Fibroblast of gingiva (primary cell): ENCODE results near the gene GBF1.
"Not testable (repeated sequence)": the region's sequence is repeated elsewhere in the genome, so short reads cannot be mapped to it uniquely, and the experiment has no call there.

ENCODE experiments used
- DNase-seq: peaks from one replicate; pipeline ENCODE4 v3.0.0-alpha.2; 2011; ENCODE audit warnings: low read depth

GBF1 gene

DNA sequence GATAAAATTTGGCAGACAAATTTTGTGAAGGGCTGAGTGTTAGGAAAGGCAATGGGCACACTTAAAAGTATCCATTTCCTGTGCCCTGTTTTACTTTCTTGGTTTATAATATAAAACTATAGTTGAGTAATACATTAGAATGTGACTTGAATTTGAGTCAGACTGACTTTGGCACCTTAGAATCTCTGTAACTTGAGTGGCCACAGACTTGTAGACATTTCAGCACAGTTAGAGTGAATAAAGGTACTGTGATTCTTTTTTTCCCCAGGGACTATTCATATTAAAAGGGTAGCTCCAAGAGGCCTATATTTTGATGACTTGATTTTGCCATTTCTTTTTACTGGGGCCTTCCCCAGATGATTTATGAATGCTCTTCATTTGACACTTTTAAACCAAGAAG is 22.4 kb downstream of the GBF1 start:
- peak; percentile 88 for DNase-seq

DNA sequence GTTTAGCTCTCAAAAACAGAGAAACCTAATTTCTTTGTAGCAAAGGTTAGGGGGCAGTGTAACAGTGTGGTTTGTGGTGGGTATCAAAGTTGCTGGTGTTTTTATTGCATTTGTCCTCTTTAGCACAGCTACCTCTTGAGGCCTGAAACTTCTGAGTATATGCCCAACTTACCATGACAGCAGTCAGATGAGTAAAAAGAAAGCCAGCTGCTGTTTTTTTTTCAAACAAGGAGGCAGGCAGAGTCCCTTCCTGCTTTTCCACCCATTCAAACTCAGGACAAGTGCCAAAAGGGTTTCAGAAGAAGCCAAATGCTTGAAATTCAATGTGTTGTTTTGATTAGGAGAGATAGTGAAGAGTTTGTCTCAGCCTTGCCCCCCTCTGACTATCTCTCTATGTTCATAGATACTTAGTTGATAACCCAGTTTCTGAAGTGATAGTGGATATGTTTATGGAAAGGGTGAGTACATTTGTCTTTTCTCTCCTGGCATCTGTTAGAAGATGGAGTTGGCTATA is 23.1 kb downstream of the GBF1 start:
- peak; percentile 68 for DNase-seq

DNA sequence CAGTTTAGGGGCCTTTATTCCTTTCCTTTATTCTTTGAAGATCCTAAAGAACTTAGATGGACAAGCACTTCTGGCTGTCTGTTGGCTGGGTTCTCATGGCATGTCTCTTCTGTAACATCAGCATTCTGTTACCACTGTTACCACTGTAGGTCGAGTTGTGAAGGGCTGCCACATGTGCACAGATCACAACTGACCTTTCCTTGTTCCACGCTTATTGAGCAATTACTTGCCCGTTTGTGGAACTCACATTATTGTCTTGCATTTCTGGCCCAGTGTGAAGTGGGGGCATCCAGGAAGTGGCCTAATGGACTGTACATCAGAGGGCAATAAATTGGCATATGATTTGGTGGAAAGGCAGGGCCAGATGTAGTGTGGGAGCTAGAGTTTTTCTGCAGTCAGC is 23.7 kb downstream of the GBF1 start:
- DNase-seq: peak; percentile 78

DNA sequence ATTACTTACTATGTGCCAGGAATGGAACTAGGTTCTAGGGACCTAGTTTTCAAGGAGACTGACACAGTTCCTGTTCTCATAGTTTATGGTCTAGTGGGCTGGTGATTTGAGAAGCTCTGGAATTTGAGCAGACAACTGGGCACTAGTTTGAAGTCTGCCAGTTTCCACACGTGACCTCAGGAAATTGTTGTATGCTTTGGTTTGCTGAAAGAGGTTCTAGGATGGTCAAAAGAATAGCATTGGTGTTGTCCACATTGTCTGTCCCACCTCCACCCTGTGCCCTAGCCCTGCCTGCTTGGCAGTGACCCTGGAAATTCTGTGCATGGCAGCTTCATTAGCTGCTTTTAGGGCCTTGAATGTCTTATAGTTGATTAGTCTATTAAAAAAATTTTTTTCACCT is 28.7 kb downstream of the GBF1 start:
- no peak for DNase-seq

DNA sequence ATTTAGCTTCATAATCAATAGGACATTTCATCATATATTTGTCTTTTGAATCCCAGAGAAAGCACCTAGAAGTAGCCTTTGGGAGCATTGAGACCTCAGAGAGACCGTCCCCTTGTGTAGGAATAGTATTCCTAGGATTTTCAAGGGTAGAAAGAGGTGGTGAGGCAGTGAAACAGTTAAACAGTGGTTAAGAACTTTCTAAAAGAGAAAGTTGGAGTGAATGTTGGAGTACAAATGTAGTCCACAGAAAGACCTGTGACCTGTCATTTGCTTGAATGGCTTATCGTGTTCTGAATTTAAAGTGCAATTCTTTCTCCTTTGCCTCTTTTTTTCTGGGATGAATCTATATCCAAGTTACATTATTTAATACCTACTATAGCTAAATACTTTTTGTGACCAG is 30.0 kb downstream of the GBF1 start:
- no peak for DNase-seq

DNA sequence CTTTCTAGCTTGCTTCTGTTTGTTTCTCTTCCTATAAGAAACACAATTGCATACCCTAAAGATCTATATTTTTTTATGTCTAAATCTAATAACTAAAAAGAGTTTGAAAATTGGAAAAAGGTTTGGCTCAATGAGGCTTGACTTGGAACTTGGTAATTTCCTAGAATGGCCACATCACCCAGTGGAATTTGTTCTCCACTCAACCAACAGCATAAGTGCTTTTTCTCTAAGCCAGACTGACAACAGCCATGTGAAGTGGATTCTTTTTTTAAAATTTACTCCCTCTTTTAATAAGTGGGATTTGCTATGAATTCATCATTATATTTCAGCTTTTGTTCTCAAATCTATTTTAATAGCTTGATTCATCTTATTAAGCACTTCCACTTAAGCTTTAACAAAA is 33.8 kb downstream of the GBF1 start:
- DNase-seq: no peak

DNA sequence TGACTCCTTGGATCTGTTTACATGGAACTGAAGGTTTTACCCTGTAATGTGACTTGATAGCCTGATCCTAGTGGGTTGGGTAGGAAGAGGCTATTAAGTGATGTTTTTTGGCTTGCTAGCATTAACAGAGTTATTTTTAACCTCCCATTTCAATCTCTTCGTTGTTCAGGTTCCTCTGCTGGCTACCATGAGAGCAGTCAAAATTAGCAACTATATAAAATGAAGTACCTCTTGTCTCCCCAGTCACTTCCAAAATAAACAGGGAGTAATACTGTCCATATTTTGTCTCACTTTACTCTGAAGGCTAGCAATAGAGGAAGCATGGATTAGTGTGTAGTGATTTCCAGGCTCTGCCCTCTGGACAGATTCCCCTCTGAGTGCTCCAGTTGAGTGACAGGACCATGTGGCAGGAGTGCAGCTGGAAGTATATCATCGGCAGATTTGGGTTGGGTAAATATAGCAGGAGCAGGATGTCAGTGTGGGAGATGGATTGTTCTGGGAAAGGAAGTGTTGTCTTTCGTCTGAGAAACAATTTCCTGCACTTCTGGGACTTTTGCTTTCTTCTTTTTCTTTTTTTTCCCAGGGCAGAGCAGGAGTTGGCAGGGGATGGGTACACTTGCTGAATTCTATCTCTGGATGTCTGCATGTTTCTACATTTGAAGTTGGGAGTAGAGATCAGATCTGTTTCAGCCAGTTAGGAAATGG is 35.2 kb downstream of the GBF1 start:
- no peak for DNase-seq

DNA sequence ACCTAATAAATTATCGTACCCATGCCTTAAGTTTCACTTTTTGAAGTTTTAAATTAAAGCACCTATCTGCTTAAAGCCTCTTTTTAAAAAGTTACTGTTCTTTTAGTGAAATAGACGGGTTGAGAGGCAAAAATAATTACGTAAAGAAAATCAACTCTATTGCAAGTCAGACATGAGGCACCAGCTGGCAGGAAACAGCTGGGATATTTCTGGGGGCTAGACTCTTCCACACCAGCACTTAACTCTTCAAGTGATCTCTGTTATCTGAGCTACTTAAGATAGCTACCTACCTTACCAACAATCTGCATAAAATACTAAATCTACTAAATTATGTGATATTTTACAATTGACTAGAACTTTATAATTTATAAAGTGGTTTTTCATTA is 35.8 kb downstream of the GBF1 start:
- DNase-seq: no peak

DNA sequence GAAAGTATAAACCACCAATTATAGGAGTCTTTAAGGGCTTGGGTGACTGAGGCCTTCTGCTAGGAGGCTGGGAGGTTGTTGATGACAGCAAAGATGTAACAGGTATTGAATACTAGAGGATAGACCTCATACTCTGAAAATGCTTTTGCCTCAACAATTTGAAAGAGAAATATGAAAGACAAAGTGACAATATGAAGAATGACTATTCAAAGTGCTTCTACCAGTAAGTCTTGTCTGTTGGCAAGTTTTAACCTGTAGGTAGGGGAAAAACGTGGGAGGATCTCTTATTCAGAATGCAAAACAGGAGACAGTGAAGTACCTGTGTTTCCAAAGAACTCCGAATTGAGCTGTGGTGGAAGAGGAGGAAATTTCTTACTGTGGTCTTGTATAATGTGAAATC is 38.2 kb downstream of the GBF1 start:
- DNase-seq: no peak

DNA sequence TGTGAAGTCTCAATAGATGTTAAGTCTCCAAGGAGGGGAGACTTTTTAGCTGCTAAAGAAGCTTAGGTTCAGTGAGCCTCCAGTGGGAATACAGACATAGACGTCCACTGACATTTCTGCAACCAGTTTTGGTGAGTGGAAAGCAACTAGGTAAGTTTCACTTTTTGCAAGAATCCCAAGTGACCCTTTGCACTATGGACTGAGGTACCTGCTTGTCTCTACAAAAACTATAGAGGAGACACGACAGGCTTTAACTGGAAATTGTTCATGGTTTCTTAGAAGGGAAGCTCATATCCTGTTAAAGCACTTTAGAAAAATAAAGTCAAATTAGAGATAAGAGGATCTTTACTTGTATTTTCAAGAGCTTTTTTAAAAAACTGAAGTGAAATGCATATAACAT is 38.6 kb downstream of the GBF1 start:
- no peak for DNase-seq

DNA sequence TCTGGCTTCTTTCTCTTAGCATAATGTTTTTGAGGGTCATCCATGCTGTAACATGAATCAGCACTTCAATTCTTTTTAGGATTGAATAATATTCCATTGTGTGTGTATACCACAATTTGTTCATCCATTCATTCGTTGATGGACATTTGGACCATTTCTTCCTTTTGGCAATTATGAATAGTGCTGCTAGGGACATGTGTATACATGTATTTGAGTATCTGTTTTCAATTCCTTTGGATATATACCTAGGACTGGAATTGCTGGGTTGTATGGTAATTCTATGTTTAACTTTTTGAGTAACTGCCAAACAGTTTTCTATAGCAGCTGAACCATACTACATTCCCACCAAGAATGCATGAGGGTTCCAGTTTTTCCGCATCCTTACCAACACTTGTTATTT is 39.2 kb downstream of the GBF1 start:
- DNase-seq: no peak

DNA sequence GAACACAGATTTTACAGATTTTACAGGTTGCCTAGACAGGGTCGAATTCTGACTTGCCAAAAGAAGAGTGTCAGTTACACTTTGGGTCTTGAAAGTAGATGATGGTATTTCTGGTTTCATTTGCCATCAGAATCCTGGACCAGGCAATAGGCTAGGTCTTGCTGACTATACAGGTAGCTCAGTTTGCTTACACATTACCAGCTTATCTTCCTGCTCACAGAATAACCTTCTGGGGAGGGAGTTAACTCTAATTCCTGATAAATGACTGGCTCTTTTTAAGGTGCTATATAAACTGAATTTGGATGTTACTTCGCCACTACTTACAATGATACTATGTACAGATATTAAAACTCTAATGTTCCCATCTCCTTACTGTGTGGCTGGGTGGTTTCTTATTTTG is 39.8 kb downstream of the GBF1 start:
- no peak for DNase-seq

DNA sequence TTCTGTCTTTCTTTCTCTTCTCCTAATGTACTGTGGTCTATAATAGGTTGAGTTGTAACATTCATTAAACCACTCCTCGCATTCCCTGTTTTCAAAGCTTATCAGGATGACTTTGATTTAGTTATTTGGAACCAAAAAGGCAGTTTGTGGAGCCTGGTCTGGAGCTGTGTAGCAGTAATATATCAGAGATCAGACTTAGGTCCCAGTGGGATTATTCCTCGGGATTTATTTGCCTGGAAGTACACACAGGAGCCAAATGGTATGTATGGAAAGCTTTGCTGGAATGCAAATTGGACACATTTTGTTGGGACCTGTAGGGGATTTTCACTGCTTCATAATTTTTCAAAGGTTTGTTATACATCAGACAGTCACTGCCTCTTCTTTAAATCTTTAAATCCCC is 40.9 kb downstream of the GBF1 start:
- no peak for DNase-seq

DNA sequence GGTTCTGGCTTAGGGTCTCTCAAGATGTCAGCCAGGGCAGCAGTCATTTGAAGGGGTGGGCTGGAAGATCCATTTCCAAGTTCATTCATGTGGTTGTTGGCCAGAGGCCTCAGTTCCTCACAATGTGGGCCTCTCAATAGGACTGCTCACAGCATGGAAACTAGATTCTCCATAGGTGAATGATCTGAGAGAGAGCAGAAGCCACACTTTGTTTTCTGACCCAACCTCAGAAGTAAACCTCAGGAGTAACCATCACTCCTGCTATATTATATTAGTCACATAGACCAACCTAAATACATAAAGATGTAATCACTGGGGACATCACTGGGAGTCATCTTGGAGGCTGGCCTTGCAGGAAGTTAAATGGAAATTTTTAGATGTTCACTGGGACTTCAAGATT is 42.2 kb downstream of the GBF1 start:
- no peak for DNase-seq

DNA sequence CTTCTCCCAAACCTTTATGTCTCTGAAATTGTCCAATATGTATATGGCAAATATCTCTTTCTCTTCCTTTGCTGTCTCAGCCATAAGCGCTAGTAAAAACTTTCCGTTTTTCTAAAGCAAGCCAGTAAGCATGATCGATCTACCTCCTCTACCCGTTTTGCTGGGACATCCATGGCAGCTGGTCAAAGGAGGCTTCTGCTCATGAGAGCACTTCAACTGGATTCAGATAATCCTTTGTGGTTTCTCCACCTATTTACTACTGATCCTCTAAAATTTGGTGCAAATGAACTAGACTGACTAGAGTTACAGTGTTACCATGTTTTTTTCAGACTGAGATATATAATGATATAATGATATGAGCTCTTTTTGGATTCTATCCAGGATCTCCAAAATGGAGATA is 42.7 kb downstream of the GBF1 start:
- no peak for DNase-seq

DNA sequence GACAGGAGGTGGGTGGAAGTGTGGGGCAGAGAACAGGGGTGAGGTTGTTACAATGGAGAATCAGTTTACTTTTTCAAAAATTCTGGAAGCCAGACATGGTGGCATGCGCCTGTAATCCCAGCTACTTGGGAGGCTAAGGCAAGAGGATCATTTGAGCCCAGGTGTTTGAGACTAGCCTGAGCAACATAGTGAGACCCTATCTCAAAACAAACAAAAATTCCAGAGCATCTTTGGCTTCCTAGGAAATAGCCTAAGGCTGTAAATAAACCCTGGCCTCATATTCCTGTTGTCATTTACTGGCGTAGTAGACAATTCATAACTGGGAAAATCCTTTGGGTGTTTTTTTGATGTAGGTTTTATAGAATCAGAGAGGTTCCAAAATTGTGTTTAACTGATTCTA is 44.0 kb downstream of the GBF1 start:
- no peak for DNase-seq

DNA sequence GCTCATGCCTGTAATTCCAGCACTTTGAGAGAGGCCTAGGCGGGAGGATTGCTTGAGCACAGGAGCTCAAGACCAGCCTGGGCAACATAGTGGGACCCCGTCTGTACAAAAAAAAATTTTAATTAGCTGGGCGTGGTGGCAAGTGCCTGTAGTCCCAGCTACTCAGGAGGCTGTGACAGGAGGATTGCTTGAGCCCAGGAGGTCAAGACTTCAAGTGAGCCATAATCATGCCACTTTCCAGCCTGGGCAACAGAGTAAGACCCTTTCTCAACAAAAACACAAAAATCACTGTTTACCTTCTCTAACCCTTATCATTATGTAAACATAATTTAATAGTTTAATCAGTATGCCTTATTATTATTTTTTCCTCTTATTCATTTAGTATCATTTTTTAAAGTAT is 44.5 kb downstream of the GBF1 start:
- no peak for DNase-seq

DNA sequence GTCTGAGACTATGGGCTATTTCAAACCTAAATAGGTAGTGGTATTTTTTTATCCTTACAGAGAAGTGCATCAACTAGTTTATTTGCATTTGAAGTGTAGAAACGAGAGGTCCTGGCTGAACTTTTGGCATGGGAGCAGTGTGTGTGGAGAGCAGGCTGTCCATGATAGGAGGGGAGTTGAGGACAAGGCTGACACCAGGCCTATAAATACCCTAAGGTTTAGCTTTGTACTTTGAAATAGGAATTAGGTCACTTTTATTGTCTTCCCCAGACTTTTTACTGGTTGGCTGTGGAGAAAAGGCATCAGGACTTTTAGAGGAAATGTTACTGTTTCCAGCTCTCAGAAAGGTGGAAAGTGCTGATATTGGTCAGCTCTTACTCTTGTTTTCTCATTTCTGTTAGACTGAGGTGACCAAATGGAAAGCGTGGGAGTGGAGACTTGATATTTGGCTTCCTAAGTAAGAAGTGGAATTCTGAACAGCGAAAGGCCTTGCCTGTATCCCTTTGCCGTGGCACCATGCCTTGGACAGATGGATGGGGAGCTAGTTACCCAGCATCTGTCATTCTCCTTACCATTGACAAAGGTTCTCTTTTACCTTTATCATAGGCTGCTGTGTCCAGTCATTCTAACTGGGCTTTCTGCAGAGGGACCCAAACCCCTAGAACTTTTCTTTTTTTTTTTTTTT is 46.0 kb downstream of the GBF1 start:
- DNase-seq: no peak

DNA sequence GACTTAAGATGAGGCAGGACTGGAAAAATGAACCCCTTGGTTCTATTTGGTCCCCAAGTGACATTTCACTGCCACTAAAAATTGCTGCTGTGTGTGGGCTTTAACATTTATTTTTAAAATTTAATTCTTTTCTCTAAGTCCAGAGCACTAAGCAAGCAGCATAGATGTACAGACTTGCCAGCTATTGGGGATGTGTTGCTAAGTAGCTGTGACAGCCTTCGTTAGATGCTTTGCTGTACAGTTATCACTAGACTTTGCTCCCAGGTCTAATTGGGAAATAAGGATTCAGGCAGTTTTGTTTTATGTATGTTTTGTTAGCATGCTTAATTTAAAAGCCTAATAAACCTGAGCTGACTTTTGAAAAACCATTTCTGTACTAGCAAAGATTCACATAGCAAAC is 51.8 kb downstream of the GBF1 start:
- DNase-seq: no peak

DNA sequence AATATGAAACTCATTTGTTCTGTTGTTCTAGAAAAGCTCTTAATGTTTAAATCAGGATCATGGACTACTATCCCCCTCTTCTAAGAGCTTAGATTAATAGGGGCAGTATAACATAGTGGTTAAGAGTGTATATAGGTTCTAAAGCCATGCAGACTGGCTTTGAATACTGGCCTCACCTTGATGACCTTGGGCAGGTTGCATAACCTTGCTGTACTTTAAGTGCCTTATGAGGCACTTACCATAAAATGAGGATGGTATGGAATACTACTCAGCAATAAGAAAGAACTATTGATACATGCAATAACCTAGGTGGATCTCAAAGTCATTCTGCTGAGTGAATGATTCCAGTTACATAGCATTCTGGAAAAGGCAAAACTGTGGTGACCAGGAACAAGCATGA is 53.6 kb downstream of the GBF1 start:
- DNase-seq: no peak

DNA sequence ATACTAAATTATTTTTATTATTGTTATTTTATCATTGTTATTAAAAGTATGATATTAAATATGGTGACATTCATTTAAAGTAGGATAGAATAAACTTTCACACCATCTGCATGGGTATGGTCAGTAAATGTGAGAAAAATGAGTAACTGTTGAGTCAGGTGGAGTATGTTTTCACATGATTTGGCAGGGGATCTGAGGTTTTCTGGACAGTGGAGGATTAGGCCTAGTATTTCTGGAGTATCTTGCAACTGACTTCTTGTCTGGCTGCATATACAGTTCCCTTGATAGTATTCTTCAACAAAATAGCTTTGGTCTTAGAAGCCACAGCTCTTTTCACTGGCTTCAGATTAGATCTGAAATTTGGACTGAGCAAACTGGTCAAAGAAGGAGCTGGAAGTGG is 54.5 kb downstream of the GBF1 start:
- DNase-seq: peak; percentile 33

DNA sequence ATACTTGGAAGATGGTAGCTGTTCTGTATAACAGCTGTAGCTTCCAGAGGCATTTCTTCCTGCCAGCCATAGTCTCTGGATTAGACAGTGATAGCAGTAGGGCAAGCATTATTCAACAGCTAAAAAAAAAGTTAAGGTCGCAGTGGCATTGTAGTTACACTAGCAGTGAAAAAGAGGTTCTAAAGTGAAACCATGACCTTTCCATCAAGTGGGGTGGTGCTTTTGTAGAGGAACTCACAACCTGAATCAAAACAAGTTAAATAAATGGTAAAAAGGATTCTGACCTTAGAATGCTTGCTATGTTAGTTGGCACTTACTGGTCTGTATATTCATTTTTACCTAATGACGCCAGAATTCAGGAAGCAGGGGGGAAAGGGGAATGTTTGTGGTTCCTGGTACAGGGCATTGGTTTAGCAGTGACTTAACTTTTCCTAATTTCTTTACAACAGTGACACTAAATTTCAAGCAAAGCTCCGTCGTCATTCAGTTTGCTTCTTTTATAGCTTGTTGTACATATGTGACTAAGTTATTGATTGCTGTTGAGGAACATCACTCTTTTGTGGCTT is 55.0 kb downstream of the GBF1 start:
- DNase-seq: peak; percentile 37

DNA sequence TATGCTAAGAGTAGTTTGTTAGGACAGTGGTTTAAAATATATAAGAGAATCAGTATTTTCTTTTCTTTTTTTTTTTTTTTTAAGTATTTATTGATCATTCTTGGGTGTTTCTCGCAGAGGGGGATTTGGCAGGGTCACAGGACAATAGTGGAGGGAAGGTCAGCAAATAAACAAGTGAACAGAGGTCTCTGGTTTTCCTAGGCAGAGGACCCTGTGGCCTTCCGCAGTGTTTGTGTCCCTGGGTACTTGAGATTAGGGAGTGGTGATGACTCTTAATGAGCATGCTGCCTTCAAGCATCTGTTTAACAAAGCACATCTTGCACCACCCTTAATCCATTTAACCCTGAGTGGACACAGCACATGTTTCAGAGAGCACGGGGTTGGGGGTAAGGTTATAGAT is 55.6 kb downstream of the GBF1 start:
- DNase-seq: not testable (repeated sequence)

DNA sequence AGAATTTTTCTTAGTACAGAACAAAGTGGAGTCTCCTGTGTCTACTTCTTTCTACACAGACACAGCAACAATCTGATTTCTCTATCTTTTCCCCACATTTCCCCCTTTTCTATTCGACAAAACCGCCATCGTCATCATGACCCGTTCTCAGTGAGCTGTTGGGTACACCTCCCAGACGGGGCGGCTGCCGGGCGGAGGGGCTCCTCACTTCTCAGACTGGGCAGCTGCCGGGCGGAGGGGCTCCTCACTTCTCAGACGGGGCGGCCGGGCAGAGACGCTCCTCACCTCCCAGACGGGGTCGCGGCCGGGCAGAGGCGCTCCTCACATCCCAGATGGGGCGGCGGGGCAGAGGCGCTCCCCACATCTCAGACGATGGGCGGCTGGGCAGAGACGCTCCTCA is 56.0 kb downstream of the GBF1 start:
- DNase-seq: not testable (repeated sequence)
